Measurements from ENCODE around the gene KMT2D. TPM values are rescaled to one million over a fixed set of nuclear protein-coding genes. Genes with fewer than 3 reads are reported as not detected.

KMT2D gene
- total and polyA plus RNA-seq, 10 of the 15 experiments (the other 5 are each of a cell fraction or from before 2014, with no cell fraction given) = 0.51 to 71.5 (median 10.4) TPM

DNA sequence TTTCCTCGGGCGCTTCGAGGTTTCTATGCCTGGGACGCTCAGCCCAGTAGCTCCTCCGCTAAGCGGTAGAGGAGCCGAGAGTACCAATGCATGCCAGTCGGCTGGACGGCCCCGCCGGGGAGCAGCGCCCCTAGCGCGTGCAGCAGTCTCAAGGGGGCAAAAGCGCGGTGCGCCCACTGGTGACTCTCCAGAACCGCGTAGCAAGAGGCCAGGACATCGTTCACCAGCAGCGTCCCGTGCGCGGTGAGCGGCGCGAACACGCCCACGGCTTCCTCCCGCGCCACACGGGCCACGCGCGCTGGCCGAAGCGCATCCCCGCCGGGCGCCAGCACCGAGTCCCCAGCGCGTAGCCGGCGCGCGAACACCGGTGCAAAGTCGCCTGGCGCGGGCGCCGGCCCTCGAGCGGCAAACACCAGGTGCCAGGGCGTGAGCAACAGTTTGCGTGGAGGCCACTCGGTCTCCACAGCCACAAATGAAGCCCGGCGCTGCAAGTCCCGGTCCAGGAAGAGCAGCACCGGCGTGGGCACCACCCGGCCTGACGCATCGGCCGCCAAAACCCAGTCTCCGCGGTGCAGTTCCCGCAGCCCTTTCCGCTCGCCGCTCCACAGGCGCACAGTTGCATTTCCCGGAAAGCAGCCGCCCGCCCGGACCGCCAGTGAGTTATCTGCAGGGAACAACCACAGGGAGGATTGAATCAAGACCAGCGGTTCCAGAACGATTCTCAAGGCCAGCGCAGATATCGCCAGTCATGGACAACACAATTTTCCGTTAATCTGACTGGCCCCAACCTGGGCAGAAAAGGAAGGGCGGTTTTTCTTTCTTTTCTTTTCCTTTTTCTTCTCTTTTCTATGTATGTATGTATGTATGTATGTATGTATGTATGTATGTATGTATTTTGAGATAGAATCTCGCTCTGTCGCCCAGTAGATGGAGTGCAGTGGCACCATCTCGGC lies 29.5 kb upstream of the KMT2D start:
- FAIRE-seq (no peak), ATAC-seq (peak; percentile 43), DNase-seq (ENCODE audit: low read depth, low spot score) (no peak)
- ChIA-PET POLR2A (no interaction called here), CTCF (interaction anchor here (0.6 to 7.0 kb wide), 15 partner anchors 8 to 233 kb away, joined by 3 to 254 read pairs (median 11); partner anchors contain the start of genes LMBR1L, RHEBL1, TROAP and TUBA1A), RAD21 (ENCODE audit: unreplicated experiment) (interaction anchor here (2.7 to 4.4 kb wide), 2 partner anchors 11 to 26 kb away, joined by 7 to 39 read pairs; no protein-coding TSS in a partner anchor), SMC1A (ENCODE audit: uncharacterized antibody, unreplicated experiment) (interaction anchor here (0.9 to 6.8 kb wide), 6 partner anchors 20 to 149 kb away, joined by 3 to 82 read pairs (median 14); partner anchors contain the start of genes RHEBL1 and TUBA1B)
- H3K79me2 ChIP-seq (ENCODE audit: control insufficient read depth, insufficient read depth, low read length) = no peaks in the 10 kb centered on the region
- peaks cover 3% of the 10 kb centered on the region; the same call in 1 of the 2 replicates for H3K4me1 ChIP-seq (ENCODE audit: control insufficient read depth, insufficient read depth, low read length)
- H3K9ac ChIP-seq (ENCODE audit: control insufficient read depth, insufficient read depth, low read length) = no peak overlapping the region
- TF ChIP-seq NFYA (IDR thresholded peaks at IDR 0.05; ENCODE audit: borderline replicate concordance, low read depth, low read length) (no peak), HDAC6 (IDR thresholded peaks at IDR 0.05; ENCODE audit: unreplicated experiment) (peak; percentile 99), GATAD2B (conservative IDR thresholded peaks at IDR 0.05; ENCODE audit: low read depth) (0 out of 2 replicates have a peak, but pooled peaks have one; percentile 51), TCF12 (IDR thresholded peaks at IDR 0.05; ENCODE audit: low read depth, low read length) (no peak), RCOR1 (conservative IDR thresholded peaks at IDR 0.05; ENCODE audit: low read depth, low read length) (no peak), NR2C2 (IDR thresholded peaks at IDR 0.05; ENCODE audit: borderline replicate concordance, control insufficient read depth, insufficient read length, low read depth) (no peak), MEF2B (IDR thresholded peaks at IDR 0.05; ENCODE audit: partially characterized antibody, poor library complexity, severe bottlenecking) (no peak), CHD1 (IDR thresholded peaks at IDR 0.05; ENCODE audit: low read depth, low read length) (no peak), MTA3 (IDR thresholded peaks at IDR 0.05; ENCODE audit: borderline replicate concordance, low read length) (no peak), BHLHE40 (IDR thresholded peaks at IDR 0.05; ENCODE audit: borderline replicate concordance in 1 of 2, low read depth in 2 of 2, low read length in 1 of 2) (peak in 1 of 2 experiments; percentile 65; a peak in 2 of 4 replicates), MTA2 (IDR thresholded peaks at IDR 0.05; ENCODE audit: low read depth) (no peak), EGR1 (IDR thresholded peaks at IDR 0.05; ENCODE audit: borderline replicate concordance in 1 of 2, low read depth in 2 of 2, low read length in 2 of 2) (peak in 1 of 2 experiments; percentile 9; a peak in 1 of 3 replicates), BACH1 (IDR thresholded peaks at IDR 0.05; ENCODE audit: borderline replicate concordance) (peak; percentile 49; the same call in 1 of the 2 replicates), SUZ12 (IDR thresholded peaks at IDR 0.05; ENCODE audit: unreplicated experiment) (peak; percentile 43), SMAD1 (IDR thresholded peaks at IDR 0.05; ENCODE audit: low read depth, partially characterized antibody) (no peak)
- TF ChIP-seq, protein P1, sequence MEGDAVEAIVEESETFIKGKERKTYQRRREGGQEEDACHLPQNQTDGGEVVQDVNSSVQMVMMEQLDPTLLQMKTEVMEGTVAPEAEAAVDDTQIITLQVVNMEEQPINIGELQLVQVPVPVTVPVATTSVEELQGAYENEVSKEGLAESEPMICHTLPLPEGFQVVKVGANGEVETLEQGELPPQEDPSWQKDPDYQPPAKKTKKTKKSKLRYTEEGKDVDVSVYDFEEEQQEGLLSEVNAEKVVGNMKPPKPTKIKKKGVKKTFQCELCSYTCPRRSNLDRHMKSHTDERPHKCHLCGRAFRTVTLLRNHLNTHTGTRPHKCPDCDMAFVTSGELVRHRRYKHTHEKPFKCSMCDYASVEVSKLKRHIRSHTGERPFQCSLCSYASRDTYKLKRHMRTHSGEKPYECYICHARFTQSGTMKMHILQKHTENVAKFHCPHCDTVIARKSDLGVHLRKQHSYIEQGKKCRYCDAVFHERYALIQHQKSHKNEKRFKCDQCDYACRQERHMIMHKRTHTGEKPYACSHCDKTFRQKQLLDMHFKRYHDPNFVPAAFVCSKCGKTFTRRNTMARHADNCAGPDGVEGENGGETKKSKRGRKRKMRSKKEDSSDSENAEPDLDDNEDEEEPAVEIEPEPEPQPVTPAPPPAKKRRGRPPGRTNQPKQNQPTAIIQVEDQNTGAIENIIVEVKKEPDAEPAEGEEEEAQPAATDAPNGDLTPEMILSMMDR (IDR thresholded peaks at IDR 0.05 in 2 of 3, conservative IDR thresholded peaks at IDR 0.05 in 1 of 3; ENCODE audit: control insufficient read depth in 2 of 3, extremely low read depth in 1 of 3, insufficient read depth in 1 of 3, low read depth in 3 of 3, low read length in 3 of 3) = peak; percentile 15 to 42 (median 19); a peak in 4 of 6 replicates
- H3K4me3 ChIP-seq = 0 out of 2 replicates have a peak overlapping the region, but pooled peaks have one; percentile 8
- H2AFZ ChIP-seq (ENCODE audit: control insufficient read depth, low read depth, low read length) = no peak overlapping the region
- peak overlapping the region; percentile 69 for H3K4me2 ChIP-seq (ENCODE audit: control insufficient read depth, insufficient read depth)
- no TSS peak for BruUV-seq (replicated peaks)
- in situ Hi-C loops (cut with MboI) (no loop called here), intact Hi-C loops (cut with micrococcal nuclease; ENCODE audit: unreplicated experiment) (loop anchor here (2.0 to 5.0 kb wide), 2 partner anchors 25 to 93 kb away; partner anchors contain the start of gene DDN)
- peaks cover 32 to 45% of the 10 kb centered on the region in 2 experiments for H3K27me3 ChIP-seq (replicated peaks in 1 of 2; ENCODE audit: control insufficient read depth in 2 of 2, insufficient read depth in 2 of 2, low read length in 1 of 2)
- no peaks in the 10 kb centered on the region for H3K9me3 ChIP-seq (replicated peaks; ENCODE audit: control insufficient read depth, insufficient read depth, low read length)
- no peaks in the 10 kb centered on the region for H3K36me3 ChIP-seq (ENCODE audit: control insufficient read depth in 2 of 2, insufficient read depth in 2 of 2, low read length in 1 of 2)
- 5% methylated on average over 76 of the region's 88 CpGs for WGBS (ENCODE audit: insufficient coverage, insufficient replicate concordance, low lambda C conversion rate, missing lambda C conversion rate)
- H4K20me1 ChIP-seq (ENCODE audit: control insufficient read depth, insufficient read depth) = no peaks in the 10 kb centered on the region
- no peak overlapping the region for H3K27ac ChIP-seq (ENCODE audit: control insufficient read depth, insufficient read depth)

All from GM12878 (cell line).